Right lobe of liver (tissue), 4 donors: ENCODE measurements around the gene MYEOV.

Experiments used
- POLR2A ChIP-seq: fragments of 450-650 bp; IDR thresholded peaks from one replicate; pipeline ENCODE4 v1.6.1; 2017; ENCODE audit warnings: antibody characterized with exemption, mild to moderate bottlenecking
- TF ChIP-seq, protein P1 (sequence below), 4 donors: fragments of 200-600 bp in 3 of 4; fragments of 450-650 bp in 1 of 4; IDR thresholded peaks; one replicate each; pipeline versions ENCODE4 v1.5.1 to v1.8.0; 2016 to 2022; ENCODE audit warnings: antibody characterized with exemption in 4 of 4, mild to moderate bottlenecking in 2 of 4
- donor health status: DM: no; HTN: no; CAD: no.
- donor health status: DM: no; HTN: no; CAD: no.
- donor health status: DM: no; HTN: yes; CAD: no.

DNA sequence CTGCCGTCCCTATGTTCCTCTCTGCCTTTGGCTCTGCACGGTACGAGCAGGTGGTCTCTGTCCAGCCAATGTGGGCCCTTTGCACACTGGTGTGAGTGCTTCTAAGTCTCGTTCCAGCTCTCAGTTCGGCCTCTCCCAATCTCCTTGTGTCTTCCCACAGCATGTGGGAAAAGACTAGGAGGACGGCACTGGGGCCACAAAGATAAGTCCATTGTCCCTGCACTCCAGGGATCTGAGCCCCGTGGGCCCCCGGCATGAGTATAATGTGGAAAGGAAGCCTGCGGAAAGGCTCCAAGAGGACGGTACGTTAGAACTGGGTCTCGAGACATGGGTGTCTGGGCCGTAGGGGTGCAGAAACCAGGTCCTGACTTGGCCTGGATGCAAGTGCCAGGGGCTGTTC lies 16.4 kb downstream of the MYEOV start:
- TF ChIP-seq, protein P1, sequence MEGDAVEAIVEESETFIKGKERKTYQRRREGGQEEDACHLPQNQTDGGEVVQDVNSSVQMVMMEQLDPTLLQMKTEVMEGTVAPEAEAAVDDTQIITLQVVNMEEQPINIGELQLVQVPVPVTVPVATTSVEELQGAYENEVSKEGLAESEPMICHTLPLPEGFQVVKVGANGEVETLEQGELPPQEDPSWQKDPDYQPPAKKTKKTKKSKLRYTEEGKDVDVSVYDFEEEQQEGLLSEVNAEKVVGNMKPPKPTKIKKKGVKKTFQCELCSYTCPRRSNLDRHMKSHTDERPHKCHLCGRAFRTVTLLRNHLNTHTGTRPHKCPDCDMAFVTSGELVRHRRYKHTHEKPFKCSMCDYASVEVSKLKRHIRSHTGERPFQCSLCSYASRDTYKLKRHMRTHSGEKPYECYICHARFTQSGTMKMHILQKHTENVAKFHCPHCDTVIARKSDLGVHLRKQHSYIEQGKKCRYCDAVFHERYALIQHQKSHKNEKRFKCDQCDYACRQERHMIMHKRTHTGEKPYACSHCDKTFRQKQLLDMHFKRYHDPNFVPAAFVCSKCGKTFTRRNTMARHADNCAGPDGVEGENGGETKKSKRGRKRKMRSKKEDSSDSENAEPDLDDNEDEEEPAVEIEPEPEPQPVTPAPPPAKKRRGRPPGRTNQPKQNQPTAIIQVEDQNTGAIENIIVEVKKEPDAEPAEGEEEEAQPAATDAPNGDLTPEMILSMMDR (IDR thresholded peaks at IDR 0.05), result no peak
- no peak for TF ChIP-seq POLR2A
